GM12891 (cell line): ENCODE results near the gene EML6.

Experiments used
- POLR2A ChIP-seq: IDR thresholded peaks from 2 replicates; pipeline ENCODE4 v1.6.1; 2011; ENCODE audit warnings: low read depth, low read length, control low read depth
- POLR2AphosphoS5 ChIP-seq: IDR thresholded peaks from 2 replicates; pipeline ENCODE4 v1.6.1; 2011; ENCODE audit warnings: low read depth, low read length, control low read depth
- SPI1 ChIP-seq: IDR thresholded peaks from 2 replicates; pipeline ENCODE4 v1.6.1; 2011; ENCODE audit warnings: low read depth, low read length, control low read depth
- TAF1 ChIP-seq: IDR thresholded peaks from 2 replicates; pipeline ENCODE4 v1.6.1; 2011; ENCODE audit warnings: low read depth, low read length, control low read depth

GRCh38 chr2:54940723-54941122 is 217.3 kb downstream of the EML6 start:
- TF ChIP-seq POLR2A (no peak), TAF1 (no peak), SPI1 (no peak), POLR2AphosphoS5 (no peak)
